ENCODE data around the gene COX15.
"Not testable (repeated sequence)": the region's sequence is repeated elsewhere in the genome, so short reads cannot be mapped to it uniquely, and the experiment has no call there.

Gene COX15

DNA sequence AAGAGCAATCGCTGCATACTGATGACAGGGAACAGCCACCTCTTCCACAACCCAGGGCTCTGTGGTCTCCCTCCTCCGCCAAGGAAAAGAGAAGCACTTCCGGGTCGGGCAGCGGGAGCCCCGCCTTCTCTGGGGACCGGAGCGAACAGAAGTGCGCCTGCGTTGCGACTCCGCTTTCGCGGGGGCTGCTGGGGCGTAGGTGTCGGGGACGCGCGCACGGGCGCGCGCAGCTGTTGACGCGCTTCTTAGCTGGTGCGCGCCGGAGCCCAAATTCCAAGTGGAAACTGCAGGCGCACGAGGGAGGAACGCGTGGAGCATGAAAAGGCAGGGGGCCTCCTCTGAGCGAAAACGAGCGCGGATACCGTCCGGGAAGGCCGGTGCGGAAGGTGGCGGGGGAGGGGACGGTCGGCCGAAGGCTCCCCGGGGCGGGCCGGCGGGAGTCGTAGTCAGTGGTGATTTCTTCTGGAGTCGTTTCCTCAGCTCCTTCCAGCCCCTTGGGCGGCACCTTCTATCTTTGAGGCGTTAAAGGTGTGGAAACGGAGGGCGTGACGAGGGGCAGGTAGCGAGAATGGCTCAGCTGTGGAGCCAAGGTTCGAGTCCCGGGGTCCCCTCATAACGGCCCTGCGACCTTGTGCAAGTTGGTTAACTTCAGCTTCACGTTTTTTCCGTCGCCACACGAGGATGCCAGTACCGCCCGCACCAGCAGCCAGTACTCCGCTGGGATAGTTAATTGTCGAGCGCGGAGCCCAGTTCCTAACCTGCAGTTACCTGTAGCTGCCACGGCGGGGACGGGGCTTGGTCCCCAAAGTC, at the start of gene COX15, which contains the start of gene CUTC:
Gene COX15 (minus strand): TSS at position 95 of the 810 bp plus-strand sequence. CDS start 78 bp downstream, at position 17.
Gene CUTC (plus strand): TSS at position 202 of the 810 bp plus-strand sequence. CDS start 115 bp downstream, at position 317.
- FAIRE-seq, result peak; percentile 96
- peak; percentile 89 for DNase-seq (ENCODE audit: extremely low spot score, insufficient read length, low read depth)

- DNase-seq (ENCODE audit: extremely low spot score, insufficient read length, low read depth), result no peak
These were observed 47.4 kb upstream of the COX15 start for GRCh38 chr10:99779335-99779734.

GRCh38 chr10:99777918-99778714, 46.2 kb upstream of the COX15 start:
- DNase-seq (ENCODE audit: extremely low spot score, insufficient read length, low read depth), result no peak
- peak; percentile 41 for FAIRE-seq

More at GRCh38 chr10:99779335-99779734, 47.4 kb upstream of the COX15 start:
- no peak for FAIRE-seq

- no peak for FAIRE-seq
- DNase-seq (ENCODE audit: extremely low spot score, insufficient read length, low read depth), result no peak
These were observed 43.9 kb upstream of the COX15 start for GRCh38 chr10:99775850-99776249.

GRCh38 chr10:99770408-99771045, 38.6 kb upstream of the COX15 start:
- FAIRE-seq, result no peak
- no peak for DNase-seq (ENCODE audit: extremely low spot score, insufficient read length, low read depth)

DNA sequence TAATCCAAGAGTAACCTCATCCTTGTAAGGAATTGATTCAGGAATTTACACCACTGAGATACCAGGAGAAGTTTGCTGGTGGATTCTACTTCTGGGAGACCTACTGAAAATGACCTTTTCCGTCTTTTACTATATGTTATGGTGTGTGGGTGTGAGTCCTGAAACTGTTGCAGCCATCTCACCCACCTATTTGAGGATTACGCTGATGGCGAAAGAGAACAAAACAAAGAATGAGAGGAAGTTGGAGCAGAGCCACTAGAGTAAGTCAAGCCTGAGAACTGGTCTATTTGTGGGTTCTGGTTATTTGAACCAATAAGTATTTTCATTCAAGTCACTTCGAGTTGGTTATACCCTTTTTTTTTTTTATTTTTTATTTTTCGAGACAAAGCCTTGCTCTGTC, 37.8 kb upstream of the COX15 start:
- FAIRE-seq (no peak), DNase-seq (ENCODE audit: extremely low spot score, insufficient read length, low read depth) (no peak)

DNA sequence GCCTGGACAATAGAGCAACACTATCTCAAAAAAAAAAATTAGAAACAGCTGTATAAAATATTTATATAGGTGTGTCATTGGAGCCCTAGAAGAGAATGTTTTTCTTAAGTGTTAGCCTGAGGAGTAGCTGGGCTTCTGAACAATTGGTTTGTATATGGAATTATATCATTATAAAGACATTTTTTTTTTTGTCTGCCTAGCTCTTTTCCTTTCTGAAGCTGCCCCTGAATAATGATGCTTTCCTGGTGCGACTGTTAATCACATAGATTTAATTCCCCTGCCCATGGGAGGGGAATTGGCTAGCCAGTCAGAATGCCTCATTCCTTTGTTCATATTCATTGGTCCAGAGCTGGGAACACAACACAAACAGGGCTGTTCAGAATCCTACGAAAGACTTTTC, 36.6 kb upstream of the COX15 start:
- FAIRE-seq (no peak), DNase-seq (ENCODE audit: extremely low spot score, insufficient read length, low read depth) (no peak)

DNA sequence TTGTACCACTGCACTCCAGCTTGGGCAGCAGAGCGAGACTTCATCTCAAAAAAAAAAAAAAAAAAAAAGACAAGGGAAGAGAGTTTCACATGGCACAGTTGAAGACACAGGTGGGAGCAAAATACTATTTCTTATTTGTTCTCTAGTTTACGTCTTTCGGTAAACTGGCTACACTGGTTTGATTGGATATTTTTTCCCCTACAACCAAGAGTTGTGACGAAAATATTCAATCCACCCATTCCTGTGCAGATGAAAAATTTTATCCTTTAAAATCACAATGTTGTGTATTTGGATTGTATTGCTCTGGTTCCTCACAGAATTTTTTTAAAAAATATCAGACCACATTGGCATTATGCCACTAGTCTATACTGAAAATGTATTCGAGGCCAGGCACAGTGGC, 36.0 kb upstream of the COX15 start:
- FAIRE-seq, result no peak
- no peak for DNase-seq (ENCODE audit: extremely low spot score, insufficient read length, low read depth)

DNA sequence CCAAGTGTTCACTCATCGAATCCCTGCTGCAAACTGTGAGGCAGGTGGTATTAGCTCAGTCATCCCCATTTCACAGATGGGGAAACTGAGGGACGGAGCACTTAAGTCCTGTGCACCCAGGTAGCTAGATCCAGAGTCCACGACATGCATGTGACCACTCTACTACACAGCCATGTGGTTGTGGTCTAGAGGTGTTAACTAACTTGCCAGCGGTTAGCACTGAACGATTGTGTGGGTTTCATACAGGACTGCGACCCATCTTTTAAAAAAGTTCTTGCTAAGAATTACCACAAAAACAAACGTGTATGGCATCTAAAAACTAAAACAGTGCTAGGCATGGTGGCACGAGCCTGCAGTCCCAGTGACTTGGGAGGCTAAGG, 34.4 kb upstream of the COX15 start:
- FAIRE-seq, result peak; percentile 91

DNA sequence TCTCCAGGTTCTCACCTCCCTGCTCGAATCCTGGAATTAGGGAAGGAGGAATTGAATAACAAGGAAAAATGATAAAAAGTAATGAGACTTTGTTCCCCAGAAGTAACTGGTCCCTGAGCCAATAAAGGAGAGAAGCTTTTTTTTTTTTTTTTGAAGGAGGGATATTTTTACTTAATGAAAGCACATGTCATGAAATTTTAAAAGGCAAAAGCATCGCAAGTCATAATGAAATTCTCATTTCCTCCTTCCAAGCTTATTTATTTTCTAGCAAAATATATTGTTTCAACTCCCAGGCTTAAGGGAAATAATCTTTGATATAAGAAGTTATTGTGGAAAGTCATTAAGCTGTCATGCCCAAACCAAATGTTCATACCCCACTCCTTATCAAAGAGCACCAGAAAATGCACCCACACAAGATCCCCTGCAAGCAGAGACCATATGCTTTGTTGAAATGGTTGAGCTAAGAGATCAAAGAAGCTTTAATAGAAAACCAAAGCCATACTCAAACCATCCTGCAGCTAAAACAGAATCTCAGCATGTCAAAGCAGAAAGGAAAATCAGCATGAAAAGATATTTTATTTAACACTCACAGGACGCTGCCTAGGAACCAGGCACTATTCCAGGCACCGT, 33.9 kb upstream of the COX15 start:
- FAIRE-seq (no peak), DNase-seq (ENCODE audit: extremely low spot score, insufficient read length, low read depth) (peak; percentile 11)

More for the DNA sequence above, 34.4 kb upstream of the COX15 start:
- DNase-seq (ENCODE audit: extremely low spot score, insufficient read length, low read depth), result peak; percentile 47

- no peak for FAIRE-seq
These were observed 29.4 kb upstream of the COX15 start for GRCh38 chr10:99761365-99761764.

GRCh38 chr10:99760321-99760720, 28.4 kb upstream of the COX15 start:
- no peak for FAIRE-seq
- DNase-seq (ENCODE audit: extremely low spot score, insufficient read length, low read depth), result no peak

More at GRCh38 chr10:99761365-99761764, 29.4 kb upstream of the COX15 start:
- DNase-seq (ENCODE audit: extremely low spot score, insufficient read length, low read depth), result no peak

GRCh38 chr10:99758211-99758891, 26.4 kb upstream of the COX15 start:
- DNase-seq (ENCODE audit: extremely low spot score, insufficient read length, low read depth) (no peak), FAIRE-seq (no peak)

DNA sequence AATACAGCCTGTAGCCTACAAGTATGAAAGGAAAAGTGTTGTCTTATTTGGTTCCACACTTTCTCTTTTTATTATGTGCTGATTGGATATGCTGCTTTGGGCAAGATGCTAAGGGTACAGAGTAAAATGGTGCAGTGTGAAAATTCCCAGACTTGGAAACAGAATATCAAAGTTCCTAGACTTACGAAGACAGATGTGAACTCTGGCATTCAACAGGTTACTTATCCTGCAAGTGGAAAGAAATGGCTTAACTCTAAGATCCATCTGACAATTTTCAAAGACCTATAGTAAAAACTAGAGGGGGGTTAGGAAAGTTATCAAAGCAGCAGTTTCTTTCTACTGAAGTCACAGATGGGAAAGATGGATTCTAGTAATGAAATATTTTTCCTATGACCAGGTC, 24.2 kb upstream of the COX15 start:
- no peak for DNase-seq (ENCODE audit: extremely low spot score, insufficient read length, low read depth)
- FAIRE-seq, result no peak

DNA sequence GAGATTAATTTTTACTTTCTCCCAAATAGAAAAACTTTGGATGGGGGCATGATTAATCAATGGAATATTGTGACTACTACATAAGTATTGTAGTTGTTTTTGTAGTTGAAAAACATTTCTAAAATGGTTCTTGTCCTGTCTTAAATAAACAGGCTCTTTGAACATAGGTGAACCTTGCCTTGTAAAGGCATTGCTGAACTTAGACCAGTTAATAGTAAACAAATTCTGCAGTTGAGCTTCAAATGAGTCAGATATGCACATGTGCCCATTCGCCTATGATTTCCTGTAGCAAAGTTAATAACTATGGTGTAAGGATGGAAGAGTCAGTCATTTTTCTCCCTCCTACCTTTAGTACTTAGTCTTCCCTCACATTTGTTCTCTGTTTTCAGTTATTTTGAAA, 22.7 kb upstream of the COX15 start:
- DNase-seq (ENCODE audit: extremely low spot score, insufficient read length, low read depth), result no peak
- FAIRE-seq, result peak; percentile 39

DNA sequence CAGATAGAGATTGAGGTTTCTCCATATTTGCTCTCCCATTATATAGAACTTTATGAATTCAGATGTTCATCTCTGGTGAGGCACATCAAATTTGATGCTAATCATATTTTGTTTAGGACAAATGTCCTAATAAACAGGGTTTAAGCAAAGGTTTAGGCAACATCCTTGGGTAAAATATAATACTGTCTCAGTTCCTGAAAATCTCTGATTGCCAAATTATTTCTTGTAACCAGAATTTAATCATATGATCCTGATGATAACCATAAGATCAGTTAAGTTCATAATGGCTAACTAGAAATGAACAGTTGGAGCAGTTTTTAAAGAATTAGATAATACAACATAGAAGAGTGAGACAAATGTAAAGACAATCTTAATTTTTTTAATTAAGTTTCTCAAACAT, 18.7 kb upstream of the COX15 start:
- DNase-seq (ENCODE audit: extremely low spot score, insufficient read length, low read depth) (no peak), FAIRE-seq (no peak)

GRCh38 chr10:99748823-99749451, 17.0 kb upstream of the COX15 start:
- FAIRE-seq (no peak), DNase-seq (ENCODE audit: extremely low spot score, insufficient read length, low read depth) (no peak)

GRCh38 chr10:99746166-99746565, 14.2 kb upstream of the COX15 start:
- not testable (repeated sequence) for DNase-seq (ENCODE audit: extremely low spot score, insufficient read length, low read depth); FAIRE-seq

DNA sequence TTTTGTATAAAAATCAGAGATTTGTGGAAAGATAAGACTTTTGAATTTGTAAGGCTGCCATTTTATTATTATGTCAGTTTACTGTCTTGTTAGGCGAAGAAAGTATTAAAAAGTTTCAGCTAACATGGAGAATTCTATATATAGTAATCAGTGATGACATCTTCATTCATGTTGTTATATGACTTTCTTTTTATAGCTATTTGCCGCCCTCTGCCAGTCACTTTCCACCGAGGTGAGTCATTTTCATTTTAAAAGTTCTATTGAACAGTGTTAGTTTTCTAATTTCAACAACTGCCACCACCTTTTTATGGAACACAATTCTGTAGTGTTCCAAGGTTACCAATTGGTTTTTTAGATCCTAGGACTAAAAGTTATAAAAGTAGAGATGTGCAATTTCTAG, 11.9 kb upstream of the COX15 start:
- FAIRE-seq, result no peak
- no peak for DNase-seq (ENCODE audit: extremely low spot score, insufficient read length, low read depth)

Measured in GM18507 (cell line).